Mesothelial cell of epicardium (in vitro differentiated cells): ENCODE results near the gene PGBD4. TPM values are rescaled to one million over a fixed set of nuclear protein-coding genes. Genes with fewer than 3 reads are reported as not detected.

Experiments
- DNase-seq, 2 experiments: peaks; one replicate each; pipeline ENCODE4 v3.0.0; 2021; ENCODE audit warnings: low spot score in 2 of 2; ENCODE audit not compliant: unreplicated experiment in 2 of 2
- H3K27ac Mint-ChIP-seq: 2 replicates; pipeline ENCODE4 v1.8.0; 2021; ENCODE audit warnings: mixed read lengths
- H3K27me3 Mint-ChIP-seq: 2 replicates; pipeline ENCODE4 v1.8.0; 2021; ENCODE audit warnings: low read depth, mixed read lengths
- H3K36me3 Mint-ChIP-seq: 2 replicates; pipeline ENCODE4 v1.8.0; 2021; ENCODE audit warnings: mixed read lengths
- H3K4me1 Mint-ChIP-seq: 2 replicates; pipeline ENCODE4 v1.8.0; 2021; ENCODE audit warnings: mixed read lengths
- H3K4me3 Mint-ChIP-seq: 2 replicates; pipeline ENCODE4 v1.8.0; 2021; ENCODE audit warnings: mild to moderate bottlenecking, moderate library complexity, mixed read lengths
- H3K9me3 Mint-ChIP-seq: 2 replicates; pipeline ENCODE4 v1.8.0; 2021; ENCODE audit warnings: mixed read lengths
- CTCF ChIP-seq: fragments of 200-600 bp; sonication (generic); IDR thresholded peaks from one replicate; pipeline ENCODE4 v1.5.0; 2021; ENCODE audit warnings: antibody characterized with exemption; ENCODE audit not compliant: unreplicated experiment
- total RNA-seq: library from RNA; stranded (reverse); gene quantifications from 3 replicates; pipeline ENCODE4 v1.2.1, GENCODE V29; 2021

The PGBD4 gene
- total RNA-seq, 1 donor from 2014 or later: 1.5 TPM

GRCh38 chr15:34147371-34148140, 45.7 kb downstream of the PGBD4 start:
- H3K27me3 Mint-ChIP-seq: no peaks in the 10 kb centered on the region
- H3K27ac Mint-ChIP-seq: no peak overlapping the region
- H3K4me3 Mint-ChIP-seq: no peak overlapping the region
- TF ChIP-seq CTCF: no peak
- H3K4me1 Mint-ChIP-seq: no peaks in the 10 kb centered on the region
- H3K9me3 Mint-ChIP-seq: no peaks in the 10 kb centered on the region
- H3K36me3 Mint-ChIP-seq: peaks cover 36% of the 10 kb centered on the region
- DNase-seq: no peak

- peaks cover 50% of the 10 kb centered on the region for H3K9me3 Mint-ChIP-seq
- H3K27ac Mint-ChIP-seq: no peak overlapping the region
- no peak for TF ChIP-seq CTCF
- no peak overlapping the region for H3K4me3 Mint-ChIP-seq
- H3K4me1 Mint-ChIP-seq: no peaks in the 10 kb centered on the region
- no peak for DNase-seq
- no peaks in the 10 kb centered on the region for H3K27me3 Mint-ChIP-seq
- peaks cover 76% of the 10 kb centered on the region for H3K36me3 Mint-ChIP-seq
Observed at GRCh38 chr15:34154725-34155204, 52.9 kb downstream of the PGBD4 start.

GRCh38 chr15:34155859-34156258, 54.0 kb downstream of the PGBD4 start:
- Mint-ChIP-seq H3K9me3 (peaks cover 61% of the 10 kb centered on the region), H3K27ac (no peak overlapping the region), H3K4me3 (no peak overlapping the region), H3K4me1 (no peaks in the 10 kb centered on the region), H3K27me3 (no peaks in the 10 kb centered on the region), H3K36me3 (peaks cover 77% of the 10 kb centered on the region)
- DNase-seq: no peak
- no peak for TF ChIP-seq CTCF

Other genes with a start within 250 kb of the PGBD4 start
- 0.13 TPM in 1 of 3 replicates, not detected in the others for gene CHRM5, start 133.6 kb upstream of the PGBD4 start, total RNA-seq
- 6.8 to 8.6 TPM (median 7.7 TPM) in 3 replicates for gene AVEN, start 62.9 kb upstream of the PGBD4 start, total RNA-seq
- gene EMC7, start 221 bp upstream of the PGBD4 start, total RNA-seq: 35.0 to 35.4 TPM (median 35.3 TPM) in 3 replicates
- 77.6 to 82.7 TPM (median 79.3 TPM) in 3 replicates for gene KATNBL1, start 108.0 kb downstream of the PGBD4 start, total RNA-seq
- 91.1 to 93.0 TPM (median 92.2 TPM) in 3 replicates for gene EMC4, start 122.9 kb downstream of the PGBD4 start, total RNA-seq
- 21.9 to 24.3 TPM (median 23.7 TPM) in 3 replicates for gene SLC12A6, start 235.7 kb downstream of the PGBD4 start, total RNA-seq
- gene NOP10, start 241.1 kb downstream of the PGBD4 start, total RNA-seq: 88.9 to 95.9 TPM (median 94.6 TPM) in 3 replicates
- not detected in 3 replicates for gene NUTM1, start 241.2 kb downstream of the PGBD4 start, total RNA-seq